Stimulated activated CD8-positive, alpha-beta memory T cell treated with anti-CD3 and anti-CD28 coated beads, Interleukin-4, amount 100 ng/mL, for 48 hours (primary cell): Measurements from ENCODE around the gene EXOC3.

Source experiments
- DNase-seq: peaks from one replicate; pipeline ENCODE4 v3.0.0-alpha.2; 2020

The EXOC3 gene

GRCh38 chr5:440401-441201 lies 2.4 kb upstream of the EXOC3 start:
- DNase-seq = no peak

- no peak for DNase-seq
These were observed 1.0 kb upstream of the EXOC3 start for GRCh38 chr5:441996-442334.

GRCh38 chr5:443239-444151 lies 519 bp downstream of the EXOC3 start:
- peak; percentile 44 for DNase-seq

GRCh38 chr5:444226-444625 lies 1.2 kb downstream of the EXOC3 start:
- no peak for DNase-seq

GRCh38 chr5:445591-445990 lies 2.6 kb downstream of the EXOC3 start:
- DNase-seq = no peak

GRCh38 chr5:446066-446882 lies 3.3 kb downstream of the EXOC3 start:
- DNase-seq = no peak

GRCh38 chr5:446883-447263 lies 3.9 kb downstream of the EXOC3 start:
- DNase-seq = no peak

- DNase-seq = no peak
These were observed 4.5 kb downstream of the EXOC3 start for GRCh38 chr5:447501-447900.

- DNase-seq = no peak
These were observed 5.2 kb downstream of the EXOC3 start for GRCh38 chr5:448061-448765.

GRCh38 chr5:448766-449090 lies 5.8 kb downstream of the EXOC3 start:
- no peak for DNase-seq

- DNase-seq = no peak
These were observed 6.2 kb downstream of the EXOC3 start for GRCh38 chr5:449151-449550.

- no peak for DNase-seq
These were observed 8.8 kb downstream of the EXOC3 start for GRCh38 chr5:451587-452458.

- no peak for DNase-seq
These were observed 10.2 kb downstream of the EXOC3 start for GRCh38 chr5:452978-453710.

GRCh38 chr5:453725-454481 lies 10.9 kb downstream of the EXOC3 start:
- no peak for DNase-seq

- no peak for DNase-seq
These were observed 12.0 kb downstream of the EXOC3 start for GRCh38 chr5:454936-455335.

- no peak for DNase-seq
These were observed 12.8 kb downstream of the EXOC3 start for GRCh38 chr5:455806-456205.

GRCh38 chr5:456351-457194 lies 13.6 kb downstream of the EXOC3 start:
- no peak for DNase-seq

GRCh38 chr5:457195-457961 lies 14.4 kb downstream of the EXOC3 start:
- DNase-seq = no peak
